Measurements from ENCODE around the gene IL7R. TPM values are rescaled to one million over a fixed set of nuclear protein-coding genes. Genes with fewer than 3 reads are reported as not detected.

Gene IL7R
- total RNA-seq, 4 donors from 2014 or later = 2.8 to 6.3 (median 5.7) TPM

DNA sequence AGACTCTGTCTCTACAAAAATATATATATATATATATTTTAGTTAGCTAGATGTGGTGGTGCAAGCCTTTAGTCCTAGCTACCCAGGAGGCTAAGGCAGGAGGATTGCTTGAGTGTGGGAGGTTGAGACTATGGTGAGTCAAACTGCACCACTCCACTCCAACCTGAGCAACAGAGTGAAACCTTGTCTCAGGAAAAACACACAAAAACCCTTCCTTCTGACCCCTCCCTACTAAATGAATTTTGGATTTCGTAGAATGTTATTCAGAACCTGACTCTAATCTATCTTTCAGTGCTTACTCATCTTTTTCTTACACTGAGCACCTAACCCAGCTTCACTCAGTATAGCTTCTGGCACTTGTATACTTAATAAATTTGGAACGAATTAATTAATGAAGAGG is 35.2 kb upstream of the IL7R start:
- H3K4me3 ChIP-seq = no peak overlapping the region
- WGBS, 2 donors = 82 to 83% methylated on average over 2 of the region's 2 CpGs
- H3K4me1 ChIP-seq = no peaks in the 10 kb centered on the region
- H3K36me3 ChIP-seq = no peaks in the 10 kb centered on the region
- no peaks in the 10 kb centered on the region for H3K27me3 ChIP-seq
- H3K9me3 ChIP-seq = no peaks in the 10 kb centered on the region
- TF ChIP-seq POLR2A (IDR thresholded peaks at IDR 0.05) (no peak), EP300 (IDR thresholded peaks at IDR 0.05) (no peak)
- TF ChIP-seq, protein P1, sequence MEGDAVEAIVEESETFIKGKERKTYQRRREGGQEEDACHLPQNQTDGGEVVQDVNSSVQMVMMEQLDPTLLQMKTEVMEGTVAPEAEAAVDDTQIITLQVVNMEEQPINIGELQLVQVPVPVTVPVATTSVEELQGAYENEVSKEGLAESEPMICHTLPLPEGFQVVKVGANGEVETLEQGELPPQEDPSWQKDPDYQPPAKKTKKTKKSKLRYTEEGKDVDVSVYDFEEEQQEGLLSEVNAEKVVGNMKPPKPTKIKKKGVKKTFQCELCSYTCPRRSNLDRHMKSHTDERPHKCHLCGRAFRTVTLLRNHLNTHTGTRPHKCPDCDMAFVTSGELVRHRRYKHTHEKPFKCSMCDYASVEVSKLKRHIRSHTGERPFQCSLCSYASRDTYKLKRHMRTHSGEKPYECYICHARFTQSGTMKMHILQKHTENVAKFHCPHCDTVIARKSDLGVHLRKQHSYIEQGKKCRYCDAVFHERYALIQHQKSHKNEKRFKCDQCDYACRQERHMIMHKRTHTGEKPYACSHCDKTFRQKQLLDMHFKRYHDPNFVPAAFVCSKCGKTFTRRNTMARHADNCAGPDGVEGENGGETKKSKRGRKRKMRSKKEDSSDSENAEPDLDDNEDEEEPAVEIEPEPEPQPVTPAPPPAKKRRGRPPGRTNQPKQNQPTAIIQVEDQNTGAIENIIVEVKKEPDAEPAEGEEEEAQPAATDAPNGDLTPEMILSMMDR (IDR thresholded peaks at IDR 0.05) = no peak
- no peak for DNase-seq (ENCODE audit: low spot score in 2 of 2)
- no peak overlapping the region for H3K27ac ChIP-seq

GRCh38 chr5:35822511-35822910 is 34.2 kb upstream of the IL7R start:
- Histone ChIP-seq H3K27me3 (no peaks in the 10 kb centered on the region), H3K4me3 (no peak overlapping the region), H3K36me3 (no peaks in the 10 kb centered on the region), H3K9me3 (no peaks in the 10 kb centered on the region), H3K4me1 (no peaks in the 10 kb centered on the region), H3K27ac (no peak overlapping the region)
- DNase-seq (ENCODE audit: low spot score in 2 of 2) = no peak
- TF ChIP-seq EP300 (IDR thresholded peaks at IDR 0.05) = no peak
- TF ChIP-seq POLR2A (IDR thresholded peaks at IDR 0.05) = no peak
- TF ChIP-seq, protein P1 (IDR thresholded peaks at IDR 0.05) = no peak
- WGBS, 2 donors = 80 to 94% methylated on average over 8 of the region's 8 CpGs

GRCh38 chr5:35823347-35824098 is 33.2 kb upstream of the IL7R start:
- H3K27ac ChIP-seq = no peak overlapping the region
- H3K27me3 ChIP-seq = no peaks in the 10 kb centered on the region
- H3K4me3 ChIP-seq = no peak overlapping the region
- H3K36me3 ChIP-seq = no peaks in the 10 kb centered on the region
- no peak for DNase-seq (ENCODE audit: low spot score in 2 of 2)
- no peaks in the 10 kb centered on the region for H3K9me3 ChIP-seq
- no peaks in the 10 kb centered on the region for H3K4me1 ChIP-seq
- TF ChIP-seq, protein P1 (IDR thresholded peaks at IDR 0.05) = no peak
- no peak for TF ChIP-seq POLR2A (IDR thresholded peaks at IDR 0.05)
- no peak for TF ChIP-seq EP300 (IDR thresholded peaks at IDR 0.05)
- 69 to 82% methylated on average over 7 of the region's 7 CpGs for whole genome bisulfite sequencing, 2 donors

DNA sequence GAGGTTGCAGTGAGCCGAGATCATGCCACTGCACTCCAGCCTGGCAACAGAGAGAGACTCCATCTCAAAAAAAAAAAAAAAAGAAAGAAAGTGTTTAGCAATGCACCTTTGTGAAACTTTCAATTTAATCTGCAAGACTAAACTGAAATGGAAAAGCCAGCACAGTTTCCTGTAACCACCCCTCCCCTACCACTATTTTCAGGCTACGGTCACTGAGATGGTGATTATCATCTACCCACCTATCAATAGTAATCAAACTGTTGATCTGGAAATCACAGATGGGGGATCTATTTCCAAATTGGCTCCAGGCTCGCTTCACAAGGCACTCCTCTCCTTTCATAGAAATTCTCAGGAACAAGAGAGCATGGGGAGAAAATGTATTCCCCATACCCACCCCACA is 30.6 kb upstream of the IL7R start:
- Histone ChIP-seq H3K36me3 (no peaks in the 10 kb centered on the region), H3K4me1 (no peaks in the 10 kb centered on the region), H3K9me3 (no peaks in the 10 kb centered on the region), H3K4me3 (no peak overlapping the region), H3K27me3 (no peaks in the 10 kb centered on the region), H3K27ac (no peak overlapping the region)
- WGBS, 2 donors = 90 to 93% methylated on average over 3 of the region's 3 CpGs
- TF ChIP-seq POLR2A (IDR thresholded peaks at IDR 0.05) (no peak), EP300 (IDR thresholded peaks at IDR 0.05) (no peak)
- TF ChIP-seq, protein P1 (IDR thresholded peaks at IDR 0.05) = no peak
- no peak for DNase-seq (ENCODE audit: low spot score in 2 of 2)

DNA sequence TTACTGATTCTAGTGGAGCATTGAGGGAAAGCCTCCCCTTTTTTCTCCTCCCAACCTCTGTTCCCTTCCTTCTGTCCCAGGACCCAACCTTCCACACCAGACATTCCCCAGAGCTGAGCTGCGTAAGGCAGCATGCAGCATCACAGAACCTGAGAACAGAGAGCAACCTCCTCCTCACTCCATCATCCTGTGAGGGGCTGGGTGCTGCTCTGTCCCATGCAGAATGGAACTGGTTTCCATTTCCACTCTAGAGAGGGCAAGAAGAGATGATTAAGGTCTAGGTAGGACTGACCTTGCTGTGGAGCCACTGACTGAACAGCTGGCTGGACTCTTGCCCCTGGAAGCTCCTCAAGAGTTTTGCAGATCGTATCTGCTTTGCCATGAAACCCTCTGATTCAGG is 30.1 kb upstream of the IL7R start:
- Histone ChIP-seq H3K27me3 (no peaks in the 10 kb centered on the region), H3K9me3 (no peaks in the 10 kb centered on the region), H3K27ac (no peak overlapping the region), H3K36me3 (no peaks in the 10 kb centered on the region), H3K4me3 (no peak overlapping the region), H3K4me1 (no peaks in the 10 kb centered on the region)
- WGBS, 2 donors = 85 to 93% methylated on average over 2 of the region's 2 CpGs
- TF ChIP-seq EP300 (IDR thresholded peaks at IDR 0.05) (no peak), POLR2A (IDR thresholded peaks at IDR 0.05) (no peak)
- TF ChIP-seq, protein P1 (IDR thresholded peaks at IDR 0.05) = no peak
- DNase-seq (ENCODE audit: low spot score in 2 of 2) = no peak
